ENCODE results near the gene NFATC2. TPM values are rescaled to one million over a fixed set of nuclear protein-coding genes. Genes with fewer than 3 reads are reported as not detected.
"Not testable (repeated sequence)": the region's sequence is repeated elsewhere in the genome, so short reads cannot be mapped to it uniquely, and the experiment has no call there.

The NFATC2 gene
- total and polyA plus RNA-seq, 2 of the 8 experiments (the other 6 are each of a cell fraction or from before 2014, with no cell fraction given), result 0.27 to 0.91 TPM

DNA sequence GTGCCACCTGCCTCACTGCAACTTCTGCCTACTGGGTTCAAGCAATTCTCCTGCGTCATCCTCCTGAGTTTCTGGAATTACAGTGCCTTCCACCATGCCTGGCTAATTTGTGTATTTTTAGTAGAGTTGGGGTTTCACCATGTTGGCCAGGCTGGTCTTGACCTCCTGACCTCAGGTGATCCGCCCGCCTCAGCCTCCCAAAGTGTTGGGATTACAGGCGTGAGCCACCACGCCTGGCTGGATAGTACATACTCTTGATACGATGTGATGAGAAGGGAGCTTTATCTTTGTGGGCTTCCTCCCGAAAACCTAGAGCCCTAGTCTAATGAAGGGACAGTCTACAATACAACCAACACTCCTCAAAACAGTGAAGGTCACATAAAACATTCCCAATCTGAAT, 2.4 kb downstream of the NFATC2 start:
- H2BK12ac ChIP-seq (ENCODE audit: low read depth, low read length); H3K23me2 ChIP-seq (ENCODE audit: low read depth, low read length); H4K8ac ChIP-seq (ENCODE audit: extremely low read depth, insufficient read depth, low read length); H2AFZ ChIP-seq (ENCODE audit: low read length); H3K4ac ChIP-seq (replicated peaks; ENCODE audit: insufficient read length, low read depth, low read length); H4K91ac ChIP-seq (replicated peaks; ENCODE audit: insufficient read length, low read length); H3K27ac ChIP-seq (ENCODE audit: low read depth, low read length); H2BK5ac ChIP-seq (ENCODE audit: low read depth, low read length); H2BK20ac ChIP-seq (ENCODE audit: low read length); H4K20me1 ChIP-seq (replicated peaks in 1 of 2; ENCODE audit: control insufficient read depth in 1 of 2, insufficient read depth in 2 of 2, low read length in 2 of 2); H3K36me3 ChIP-seq (ENCODE audit: control insufficient read depth in 2 of 4, insufficient read depth in 4 of 4, low read length in 3 of 4); H3K18ac ChIP-seq (ENCODE audit: extremely low read depth, low read length); H4K5ac ChIP-seq (ENCODE audit: insufficient read length, low read depth, low read length); H3K9ac ChIP-seq (replicated peaks in 1 of 4; ENCODE audit: extremely low read depth in 1 of 4, low read depth in 3 of 4, low read length in 3 of 4); H2BK120ac ChIP-seq (replicated peaks; ENCODE audit: low read depth, low read length); H3K9me3 ChIP-seq (ENCODE audit: insufficient read depth in 2 of 2, low read depth in 1 of 2, low read length in 1 of 2); H3K14ac ChIP-seq (ENCODE audit: insufficient read length); DNase-seq (ENCODE audit: low read depth in 1 of 2, low spot score in 2 of 2); FAIRE-seq; H3K56ac ChIP-seq (replicated peaks; ENCODE audit: insufficient read length, low read depth, low read length); H3K79me2 ChIP-seq (ENCODE audit: control insufficient read depth in 1 of 2, insufficient read depth in 2 of 2, low read length in 2 of 2); H3K23ac ChIP-seq (ENCODE audit: insufficient read length); H3K79me1 ChIP-seq (ENCODE audit: low read depth, low read length); H2AK5ac ChIP-seq (ENCODE audit: low read depth, low read length); H3K4me2 ChIP-seq (ENCODE audit: insufficient read depth in 1 of 2, low read depth in 2 of 2, low read length in 2 of 2); H3K4me3 ChIP-seq (ENCODE audit: extremely low read depth in 1 of 4, insufficient read depth in 2 of 4, low read depth in 3 of 4, low read length in 4 of 4); H3K4me1 ChIP-seq (replicated peaks in 1 of 4; ENCODE audit: control insufficient read depth in 3 of 4, insufficient read depth in 4 of 4, low read length in 3 of 4); H2BK15ac ChIP-seq (ENCODE audit: low read length): not testable (repeated sequence)
- POLR2A ChIA-PET (ENCODE audit: partially characterized antibody), result interaction anchor here (1.2 to 1.5 kb wide), 2 partner anchors 10 to 13 kb away, joined by 3 to 4 read pairs; no protein-coding TSS in a partner anchor
- CTCF ChIA-PET (ENCODE audit: partially characterized antibody), result interaction anchor here (1.1 kb wide), 1 partner anchor 12 kb away, joined by 3 read pairs; no protein-coding TSS in a partner anchor
- 83% methylated on average over 7 of the region's 7 CpGs; no CpG with 5 or more reads in 1 of the 2 experiments for whole genome bisulfite sequencing, 2 experiments (ENCODE audit: extremely low coverage in 1 of 2, insufficient coverage in 1 of 2, insufficient read length in 1 of 2, insufficient replicate concordance in 2 of 2, low coverage in 1 of 2, low lambda C conversion rate in 2 of 2, missing lambda C conversion rate in 1 of 2)
- H3K27me3 ChIP-seq (replicated peaks in 1 of 4; ENCODE audit: control insufficient read depth in 3 of 4, extremely low read depth in 1 of 4, insufficient read depth in 3 of 4, low read length in 3 of 4), result peaks cover 8 to 17% (median 15%) of the 10 kb centered on the region in 4 experiments
